ENCODE results near the gene PHF21B.
"Not testable (repeated sequence)": the region's sequence is repeated elsewhere in the genome, so short reads cannot be mapped to it uniquely, and the experiment has no call there.

The PHF21B gene

GRCh38 chr22:44986926-44987325 lies 22.9 kb downstream of the PHF21B start:
- DNase-seq, result no peak

GRCh38 chr22:44985906-44986527 lies 23.8 kb downstream of the PHF21B start:
- no peak for DNase-seq

- DNase-seq, result no peak
These were observed 25.8 kb downstream of the PHF21B start for GRCh38 chr22:44983878-44984482.

GRCh38 chr22:44982445-44982844 lies 27.4 kb downstream of the PHF21B start:
- DNase-seq, result no peak

- DNase-seq, result no peak
These were observed 27.9 kb downstream of the PHF21B start for GRCh38 chr22:44981857-44982256.

- DNase-seq, result no peak
These were observed 30.7 kb downstream of the PHF21B start for GRCh38 chr22:44979154-44979553.

- no peak for DNase-seq
These were observed 34.2 kb downstream of the PHF21B start for GRCh38 chr22:44975427-44976262.

- no peak for DNase-seq
These were observed 35.4 kb downstream of the PHF21B start for GRCh38 chr22:44974454-44974853.

- no peak for DNase-seq
These were observed 36.0 kb downstream of the PHF21B start for GRCh38 chr22:44973829-44974228.

- no peak for DNase-seq
These were observed 37.3 kb downstream of the PHF21B start for GRCh38 chr22:44972363-44973083.

- no peak for DNase-seq
These were observed 38.0 kb downstream of the PHF21B start for GRCh38 chr22:44971651-44972362.

GRCh38 chr22:44970291-44970690 lies 39.5 kb downstream of the PHF21B start:
- no peak for DNase-seq

- DNase-seq, result no peak
These were observed 40.0 kb downstream of the PHF21B start for GRCh38 chr22:44969817-44970216.

GRCh38 chr22:44968736-44969135 lies 41.1 kb downstream of the PHF21B start:
- no peak for DNase-seq

GRCh38 chr22:44965171-44965570 lies 44.6 kb downstream of the PHF21B start:
- DNase-seq, result no peak

- no peak for DNase-seq
These were observed 45.1 kb downstream of the PHF21B start for GRCh38 chr22:44964722-44965078.

GRCh38 chr22:44963832-44964721 lies 45.7 kb downstream of the PHF21B start:
- no peak for DNase-seq

GRCh38 chr22:44962741-44963454 lies 46.9 kb downstream of the PHF21B start:
- no peak for DNase-seq

- not testable (repeated sequence) for DNase-seq
These were observed 48.1 kb downstream of the PHF21B start for GRCh38 chr22:44961682-44962081.

GRCh38 chr22:44956840-44957767 lies 52.7 kb downstream of the PHF21B start:
- DNase-seq, result no peak

All from NCI-H446 treated with DMSO at 0.1 percent for 48 hours (cell line).